Liver (tissue), 3 donors: ENCODE measurements around the gene FLNA.

ENCODE experiments used
- ATF3 ChIP-seq: IDR thresholded peaks from 2 replicates; pipeline ENCODE4 v1.6.1; 2016; ENCODE audit warnings: antibody characterized with exemption
- CTCF ChIP-seq: fragments of 150-350 bp; IDR thresholded peaks from 2 replicates; pipeline ENCODE4 v1.5.1; 2017; ENCODE audit warnings: improper control_type of control experiment, low read depth, low read length; ENCODE audit not compliant: missing input control
- EGR1 ChIP-seq, 2 donors: IDR thresholded peaks; 2 replicates each; pipeline ENCODE4 v1.6.1; 2016 to 2018; ENCODE audit warnings: antibody characterized with exemption in 2 of 2, low read depth in 2 of 2
- JUND ChIP-seq, 2 donors: IDR thresholded peaks; 2 replicates each; pipeline ENCODE4 v1.6.1; 2016; ENCODE audit warnings: antibody characterized with exemption in 2 of 2
- MAX ChIP-seq: IDR thresholded peaks from 2 replicates; pipeline ENCODE4 v1.6.1; 2016; ENCODE audit warnings: antibody characterized with exemption
- RAD21 ChIP-seq, 2 donors: IDR thresholded peaks; 2 replicates each; pipeline ENCODE4 v1.6.1; 2016; ENCODE audit warnings: antibody characterized with exemption in 2 of 2, mild to moderate bottlenecking in 2 of 2
- REST ChIP-seq: IDR thresholded peaks from 2 replicates; pipeline ENCODE4 v1.6.1; 2016; ENCODE audit warnings: antibody characterized with exemption, mild to moderate bottlenecking
- SP1 ChIP-seq: IDR thresholded peaks from 2 replicates; pipeline ENCODE4 v1.6.1; 2018; ENCODE audit warnings: antibody characterized with exemption, mild to moderate bottlenecking
- TAF1 ChIP-seq: conservative IDR thresholded peaks from 2 replicates; pipeline ENCODE4 v1.6.1; 2016; ENCODE audit warnings: antibody characterized with exemption, mild to moderate bottlenecking
- YY1 ChIP-seq: IDR thresholded peaks from 2 replicates; pipeline ENCODE4 v1.6.1; 2016; ENCODE audit warnings: antibody characterized with exemption, mild to moderate bottlenecking
- ZBTB33 ChIP-seq: IDR thresholded peaks from 2 replicates; pipeline ENCODE4 v1.6.1; 2016; ENCODE audit warnings: antibody characterized with exemption
- donor health status: healthy.
- donor health status: healthy.

- TF ChIP-seq CTCF (no peak), REST (peak; percentile 32), JUND (IDR thresholded peaks at IDR 0.05) (no peak), RAD21 (IDR thresholded peaks at IDR 0.05) (peak in 1 of 2 donors; percentile 6), TAF1 (peak; percentile 30), MAX (peak; percentile 98), EGR1 (IDR thresholded peaks at IDR 0.05; ENCODE audit: low read depth in 2 of 2) (peak in 1 of 2 donors; percentile 18), SP1 (peak; percentile 25), YY1 (peak; percentile 61), ATF3 (no peak), ZBTB33 (no peak)
Observed at GRCh38 chrX:154371017-154371788, 3.2 kb downstream of the FLNA start.
